Gastroesophageal sphincter (tissue), 4 donors: ENCODE measurements around the gene EXOC6B. TPM values are rescaled to one million over a fixed set of nuclear protein-coding genes. Genes with fewer than 3 reads are reported as not detected.

Experiments used
- ATAC-seq: fragments of 150-250 bp; one replicate; pipeline ENCODE4 v1.9.1; 2016; ENCODE audit warnings: mild to moderate bottlenecking, moderate library complexity
- H3K27ac ChIP-seq, 4 donors: fragments of 200-600 bp; sonication (generic) in 3 of 4; 1 replicate in 3 of 4; 2 replicates in 1 of 4; pipeline ENCODE4 v1.5.1; 2016 to 2019
- H3K27me3 ChIP-seq: fragments of 200-600 bp; sonication (generic); one replicate; pipeline ENCODE4 v1.5.1; 2019
- H3K36me3 ChIP-seq, 2 donors: fragments of 200-600 bp; sonication (generic); one replicate each; pipeline ENCODE4 v1.5.1; 2019; ENCODE audit warnings: control low read depth in 1 of 2
- H3K4me1 ChIP-seq, 3 donors: fragments of 200-600 bp; sonication (generic); 1 replicate in 2 of 3; 2 replicates in 1 of 3; pipeline ENCODE4 v1.5.1; 2016 to 2019; ENCODE audit warnings: control low read depth in 2 of 3
- H3K4me3 ChIP-seq, 2 donors: fragments of 200-600 bp; sonication (generic); one replicate each; pipeline ENCODE4 v1.5.1; 2019; ENCODE audit warnings: mild to moderate bottlenecking in 1 of 2, moderate library complexity in 1 of 2
- H3K9me3 ChIP-seq, 3 donors: fragments of 200-600 bp; sonication (generic); one replicate each; pipeline ENCODE4 v1.5.1; 2017 to 2019; ENCODE audit warnings: control low read depth in 2 of 3
- EP300 ChIP-seq: sonication (generic); formaldehyde crosslinking; IDR thresholded peaks from one replicate; pipeline ENCODE4 v1.6.1; 2017; ENCODE audit warnings: antibody characterized with exemption, mild to moderate bottlenecking
- POLR2A ChIP-seq, 2 donors: fragments of 450-650 bp; IDR thresholded peaks; one replicate each; pipeline ENCODE4 v1.6.1; 2017; ENCODE audit warnings: antibody characterized with exemption in 2 of 2, mild to moderate bottlenecking in 2 of 2, moderate library complexity in 1 of 2
- POLR2AphosphoS5 ChIP-seq: sonication (generic); formaldehyde crosslinking; IDR thresholded peaks from one replicate; pipeline ENCODE4 v1.6.1; 2017; ENCODE audit warnings: antibody characterized with exemption
- WGBS, 2 donors: methylation state at CpG; one replicate each; pipeline ENCODE4 v1.1.5; 2018; ENCODE audit warnings: low coverage in 1 of 2; 5-methylcytosine and 5-hydroxymethylcytosine counted together
- total RNA-seq, 4 donors: library from RNA; depleted of rRNA; stranded (reverse); fragments of >200 nt; gene quantifications; one replicate each; pipeline ENCODE4 v1.1.0, GENCODE V29; 2016
- TF ChIP-seq, protein P1 (sequence below), 4 experiments: fragments of 200-600 bp in 2 of 4; fragments of 450-650 bp in 2 of 4; sonication (generic) in 1 of 4; IDR thresholded peaks; one replicate each; pipeline ENCODE4 v1.5.1; 2017 to 2019; ENCODE audit warnings: antibody characterized with exemption in 4 of 4, mild to moderate bottlenecking in 2 of 4, moderate library complexity in 2 of 4

EXOC6B gene
- total RNA-seq, 4 donors from 2014 or later, result 35.3 to 47.2 (median 41.2) TPM

DNA sequence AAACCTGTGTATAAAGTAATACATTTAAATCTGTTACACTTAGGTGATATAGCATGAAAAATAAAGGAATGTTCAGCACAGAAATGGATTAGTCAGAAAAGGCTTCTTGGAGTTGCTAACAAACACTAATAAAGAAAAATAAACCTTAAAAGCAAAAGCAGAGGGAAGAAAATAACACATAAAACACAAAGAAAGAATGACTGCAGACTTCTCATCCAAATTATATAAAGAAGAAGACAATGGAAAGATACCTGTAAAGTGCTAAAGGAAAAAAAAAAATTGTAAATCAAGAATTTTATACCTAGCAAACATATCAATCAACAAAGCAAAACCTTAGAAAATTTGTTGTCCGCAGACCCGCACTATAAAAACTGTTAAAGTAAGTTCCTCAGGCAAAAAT is 63.6 kb downstream of the EXOC6B start:
- TF ChIP-seq POLR2AphosphoS5 (no peak), POLR2A (IDR thresholded peaks at IDR 0.05) (no peak), EP300 (no peak)
- TF ChIP-seq, protein P1, sequence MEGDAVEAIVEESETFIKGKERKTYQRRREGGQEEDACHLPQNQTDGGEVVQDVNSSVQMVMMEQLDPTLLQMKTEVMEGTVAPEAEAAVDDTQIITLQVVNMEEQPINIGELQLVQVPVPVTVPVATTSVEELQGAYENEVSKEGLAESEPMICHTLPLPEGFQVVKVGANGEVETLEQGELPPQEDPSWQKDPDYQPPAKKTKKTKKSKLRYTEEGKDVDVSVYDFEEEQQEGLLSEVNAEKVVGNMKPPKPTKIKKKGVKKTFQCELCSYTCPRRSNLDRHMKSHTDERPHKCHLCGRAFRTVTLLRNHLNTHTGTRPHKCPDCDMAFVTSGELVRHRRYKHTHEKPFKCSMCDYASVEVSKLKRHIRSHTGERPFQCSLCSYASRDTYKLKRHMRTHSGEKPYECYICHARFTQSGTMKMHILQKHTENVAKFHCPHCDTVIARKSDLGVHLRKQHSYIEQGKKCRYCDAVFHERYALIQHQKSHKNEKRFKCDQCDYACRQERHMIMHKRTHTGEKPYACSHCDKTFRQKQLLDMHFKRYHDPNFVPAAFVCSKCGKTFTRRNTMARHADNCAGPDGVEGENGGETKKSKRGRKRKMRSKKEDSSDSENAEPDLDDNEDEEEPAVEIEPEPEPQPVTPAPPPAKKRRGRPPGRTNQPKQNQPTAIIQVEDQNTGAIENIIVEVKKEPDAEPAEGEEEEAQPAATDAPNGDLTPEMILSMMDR (IDR thresholded peaks at IDR 0.05), result no peak
- H3K27me3 ChIP-seq, result no peaks in the 10 kb centered on the region
- H3K36me3 ChIP-seq, result peaks cover 0 to 8% of the 10 kb centered on the region in 2 donors
- WGBS, 2 donors, result 96 to 100% methylated on average over 2 of the region's 2 CpGs
- no peaks in the 10 kb centered on the region for H3K4me1 ChIP-seq
- peaks cover 0 to 18% (median 0%) of the 10 kb centered on the region in 3 donors for H3K9me3 ChIP-seq
- no peak overlapping the region for H3K27ac ChIP-seq
- H3K4me3 ChIP-seq, result no peak overlapping the region
- no peak for ATAC-seq

DNA sequence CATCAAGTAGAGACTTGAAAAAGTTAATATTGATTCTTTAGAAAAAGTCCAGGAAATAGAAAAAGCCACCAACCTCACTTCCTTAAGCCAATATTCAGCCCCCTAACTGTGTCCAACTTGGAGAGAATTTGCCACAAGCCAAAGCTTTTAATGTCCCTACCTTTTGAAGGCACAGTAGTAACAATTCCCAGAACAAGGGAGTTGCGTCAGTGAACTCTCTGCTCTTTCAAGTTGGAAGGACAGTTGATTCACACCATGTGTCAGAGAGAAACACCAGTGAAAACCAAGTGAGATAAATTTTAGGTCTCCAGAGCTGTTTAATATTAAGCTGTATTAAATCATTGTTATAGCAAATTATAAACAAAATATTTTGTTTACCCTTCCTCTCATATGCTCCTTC is 66.1 kb downstream of the EXOC6B start:
- ATAC-seq, result no peak
- H3K36me3 ChIP-seq, result peaks cover 0 to 8% of the 10 kb centered on the region in 2 donors
- TF ChIP-seq POLR2AphosphoS5, result no peak
- TF ChIP-seq, protein P1 (IDR thresholded peaks at IDR 0.05), result no peak
- TF ChIP-seq POLR2A (IDR thresholded peaks at IDR 0.05), result no peak
- no peak for TF ChIP-seq EP300

DNA sequence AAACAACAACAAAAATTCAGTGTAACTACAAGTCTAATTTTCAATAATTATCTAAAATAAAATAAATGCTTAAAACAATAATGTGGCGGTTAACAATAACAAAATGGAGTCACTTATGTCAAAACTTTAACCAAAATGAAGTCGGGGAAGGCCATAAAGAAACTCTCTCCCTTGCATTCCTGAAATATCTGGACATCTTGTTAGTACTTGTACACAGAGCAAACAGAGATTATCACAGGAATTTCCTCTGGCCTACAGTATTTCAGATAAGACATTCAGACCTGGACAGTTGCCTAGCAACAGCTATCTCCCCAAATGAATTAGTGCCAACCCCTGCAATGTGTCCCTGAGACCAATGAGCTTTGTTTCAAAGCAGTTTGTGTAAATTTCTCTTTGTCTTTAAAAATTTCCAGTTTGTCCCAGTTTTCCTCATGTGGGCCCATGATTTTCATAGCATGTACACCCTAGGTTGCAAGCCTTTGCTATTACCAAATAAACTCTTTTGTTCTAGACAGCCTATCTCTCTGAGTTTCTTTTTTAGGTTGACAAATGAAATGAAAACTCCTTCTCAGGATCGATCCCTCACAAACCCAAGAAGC is 68.6 kb downstream of the EXOC6B start:
- H3K27ac ChIP-seq, result no peak overlapping the region
- H3K27me3 ChIP-seq, result no peaks in the 10 kb centered on the region
- TF ChIP-seq EP300 (no peak), POLR2AphosphoS5 (no peak), POLR2A (IDR thresholded peaks at IDR 0.05) (no peak)
- TF ChIP-seq, protein P1 (IDR thresholded peaks at IDR 0.05), result no peak
- H3K4me3 ChIP-seq, result no peak overlapping the region
- peaks cover 0 to 6% (median 0%) of the 10 kb centered on the region in 3 donors for H3K9me3 ChIP-seq
- ATAC-seq, result no peak
- H3K4me1 ChIP-seq, result peaks cover 0 to 7% (median 0%) of the 10 kb centered on the region in 3 donors
- H3K36me3 ChIP-seq, result peaks cover 0 to 8% of the 10 kb centered on the region in 2 donors
- WGBS, 2 donors, result 70 to 78% methylated on average over 2 to 3 of the region's 3 CpGs

More for the DNA sequence above, 66.1 kb downstream of the EXOC6B start:
- Histone ChIP-seq H3K27me3 (no peaks in the 10 kb centered on the region), H3K9me3 (peaks cover 0 to 18% (median 0%) of the 10 kb centered on the region in 3 donors), H3K4me3 (no peak overlapping the region), H3K27ac (no peak overlapping the region), H3K4me1 (peaks cover 0 to 7% (median 0%) of the 10 kb centered on the region in 3 donors)
- WGBS, 2 donors, result 70 to 100% methylated on average over 1 of the region's 1 CpG

DNA sequence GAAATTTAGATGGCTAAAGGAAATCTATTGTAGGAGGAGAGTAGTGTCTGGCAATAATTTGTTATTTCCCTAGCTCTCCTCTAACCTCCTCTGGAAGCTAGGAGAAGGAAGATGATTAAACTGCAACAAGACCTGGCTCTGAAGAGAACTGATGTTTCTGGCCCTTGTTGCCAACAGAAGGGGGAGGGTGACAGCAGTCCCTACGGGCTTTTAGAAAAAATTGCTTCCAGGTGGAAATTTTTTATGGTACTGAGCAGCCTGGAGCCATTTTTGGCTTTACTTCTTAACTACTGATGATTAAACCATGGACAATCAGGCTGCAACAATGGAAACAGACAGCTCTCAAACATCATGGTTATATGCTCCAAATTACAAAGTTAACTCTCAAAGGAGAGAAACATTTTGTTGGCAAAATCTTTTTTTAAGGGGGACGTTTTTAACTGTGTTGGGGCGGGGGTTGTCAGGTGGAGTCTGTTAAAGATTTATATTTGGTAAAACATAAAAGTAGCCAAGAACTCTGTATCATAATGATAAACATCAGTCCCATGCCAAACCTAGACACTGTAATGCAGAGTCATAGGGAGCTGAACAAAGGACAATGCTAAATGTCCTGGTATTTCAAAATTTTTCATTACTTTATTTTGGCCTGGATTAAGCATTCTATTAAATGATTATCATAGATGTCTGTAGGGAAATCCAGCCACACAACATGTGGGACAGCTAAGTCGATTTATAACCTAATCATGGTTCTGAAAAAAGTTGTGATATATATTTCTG is 70.0 kb downstream of the EXOC6B start:
- Histone ChIP-seq H3K9me3 (no peaks in the 10 kb centered on the region), H3K36me3 (peaks cover 0 to 4% of the 10 kb centered on the region in 2 donors)
- no peak for ATAC-seq

More for the DNA sequence above, 70.0 kb downstream of the EXOC6B start:
- Histone ChIP-seq H3K4me1 (peaks cover 0 to 7% (median 0%) of the 10 kb centered on the region in 3 donors), H3K4me3 (no peak overlapping the region), H3K27ac (no peak overlapping the region), H3K27me3 (no peaks in the 10 kb centered on the region)
- no peak for TF ChIP-seq POLR2A (IDR thresholded peaks at IDR 0.05)
- no peak for TF ChIP-seq EP300
- TF ChIP-seq, protein P1 (IDR thresholded peaks at IDR 0.05), result no peak
- 30 to 69% methylated on average over 3 to 4 of the region's 4 CpGs for WGBS, 2 donors
